Measurements from ENCODE around the gene GLRX3.
A peak's percentile ranks its signal among the peaks of the same experiment; 100 is the strongest.

GLRX3 gene

DNA sequence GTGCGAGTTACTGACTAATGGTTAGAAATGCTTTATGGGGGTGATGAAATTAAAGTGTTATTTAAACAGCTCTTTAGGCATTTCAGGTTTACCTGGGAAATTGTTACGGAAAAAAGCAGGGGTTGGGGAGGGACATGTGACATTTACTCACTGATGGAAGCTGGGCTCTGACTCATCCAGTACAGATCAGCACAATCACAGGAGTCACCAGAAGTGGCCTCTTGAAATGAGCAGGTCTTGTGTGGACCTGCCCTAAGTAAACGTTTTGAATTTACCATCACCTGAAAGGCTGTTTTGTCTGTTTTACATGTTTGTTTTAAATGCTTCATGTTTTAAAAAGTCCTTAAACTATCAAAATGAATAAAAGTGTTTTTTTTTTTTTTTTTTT is 2.3 kb downstream of the GLRX3 start:
- H3K4me3 ChIP-seq = peak overlapping the region; percentile 91

GRCh38 chr10:130140425-130140824 is 4.2 kb downstream of the GLRX3 start:
- DNase-seq (ENCODE audit: low spot score) = no peak
- TF ChIP-seq CTCF (IDR thresholded peaks at IDR 0.05) = no peak
- no peak overlapping the region for H3K27ac ChIP-seq
- no peak overlapping the region for H3K4me3 ChIP-seq

More for the DNA sequence above, 2.3 kb downstream of the GLRX3 start:
- no peak overlapping the region for H3K27ac ChIP-seq
- TF ChIP-seq CTCF (IDR thresholded peaks at IDR 0.05) = no peak
- no peak for DNase-seq (ENCODE audit: low spot score)

GRCh38 chr10:130141038-130141437 is 4.8 kb downstream of the GLRX3 start:
- DNase-seq (ENCODE audit: low spot score) = no peak
- TF ChIP-seq CTCF (IDR thresholded peaks at IDR 0.05) = no peak
- no peak overlapping the region for H3K27ac ChIP-seq

DNA sequence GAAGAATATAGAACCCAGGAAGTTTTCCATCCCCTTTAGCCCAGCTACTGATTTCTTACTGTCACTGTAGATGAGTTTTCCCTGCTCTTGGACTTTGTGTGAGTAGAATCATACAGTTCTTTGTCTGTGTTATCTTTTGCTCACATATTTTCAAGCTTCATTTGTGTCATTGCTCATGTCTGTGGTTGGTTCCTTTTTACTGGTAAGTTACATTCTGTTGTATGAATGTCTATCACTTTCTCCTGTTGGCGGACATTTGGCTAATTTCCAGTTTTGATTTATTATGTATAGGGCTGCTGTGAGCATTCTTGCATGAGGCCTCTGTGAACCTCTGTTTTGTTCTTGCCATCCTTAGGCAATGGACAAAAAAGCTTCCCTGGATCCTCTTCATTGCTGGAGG is 5.3 kb downstream of the GLRX3 start:
- no peak for TF ChIP-seq CTCF (IDR thresholded peaks at IDR 0.05)
- Histone ChIP-seq H3K27ac (no peak overlapping the region), H3K4me3 (no peak overlapping the region)
- no peak for DNase-seq (ENCODE audit: low spot score)

More at GRCh38 chr10:130141038-130141437, 4.8 kb downstream of the GLRX3 start:
- no peak overlapping the region for H3K4me3 ChIP-seq

DNA sequence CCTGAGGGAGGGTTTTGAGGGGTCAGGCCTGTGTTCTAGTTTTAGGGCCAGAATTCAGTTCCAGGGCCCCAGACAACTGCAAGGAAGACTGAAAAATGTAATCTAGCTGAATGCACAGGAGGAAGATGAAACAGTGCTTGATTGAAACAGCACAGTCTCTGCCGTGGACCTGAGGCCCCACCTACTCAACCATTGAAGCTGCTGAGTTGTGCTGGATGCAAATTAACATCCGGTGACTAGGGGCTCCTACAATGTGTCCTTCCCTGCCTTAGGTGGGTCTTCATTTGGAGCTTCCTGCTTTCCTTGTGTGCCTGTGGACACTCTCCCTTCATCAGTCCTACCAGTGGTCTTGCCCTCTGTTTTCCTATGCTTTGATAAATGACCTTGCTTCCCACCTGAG is 5.7 kb downstream of the GLRX3 start:
- DNase-seq (ENCODE audit: low spot score) = no peak
- no peak for TF ChIP-seq CTCF (IDR thresholded peaks at IDR 0.05)
- Histone ChIP-seq H3K27ac (no peak overlapping the region), H3K4me3 (no peak overlapping the region)

DNA sequence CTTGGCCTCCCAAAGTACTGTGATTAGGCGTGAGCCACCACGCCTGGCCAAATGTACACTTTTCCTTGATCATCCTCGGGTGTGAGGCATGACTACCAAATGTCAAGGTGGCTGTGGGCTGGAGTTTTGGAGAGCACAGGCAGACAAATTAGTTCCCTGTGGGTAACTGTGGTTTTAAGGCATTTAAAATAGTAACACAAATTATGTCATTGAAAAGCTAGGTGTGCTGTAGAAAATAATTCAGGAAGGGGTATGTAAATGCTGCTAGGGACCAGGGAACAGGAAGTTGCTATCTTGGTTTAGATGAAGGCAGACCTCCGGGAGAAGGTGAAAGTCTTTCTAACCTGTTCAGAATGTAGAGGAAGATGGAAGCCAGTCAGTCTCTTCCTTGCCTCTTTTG is 9.9 kb downstream of the GLRX3 start:
- Histone ChIP-seq H3K4me3 (no peak overlapping the region), H3K27ac (no peak overlapping the region)
- no peak for TF ChIP-seq CTCF (IDR thresholded peaks at IDR 0.05)
- DNase-seq (ENCODE audit: low spot score) = no peak

GRCh38 chr10:130159192-130159794 is 23.1 kb downstream of the GLRX3 start:
- TF ChIP-seq CTCF (IDR thresholded peaks at IDR 0.05) = no peak
- Histone ChIP-seq H3K4me3 (no peak overlapping the region), H3K27ac (no peak overlapping the region)
- no peak for DNase-seq (ENCODE audit: low spot score)

Data from coronary artery (tissue), 2 donors.